CD4-positive, alpha-beta T cell treated with Interleukin-6 for 4 hours (primary cell): ENCODE data around the gene MICU1.
"Not testable (repeated sequence)": the region's sequence is repeated elsewhere in the genome, so short reads cannot be mapped to it uniquely, and the experiment has no call there.

Source experiments
- DNase-seq: peaks from one replicate; pipeline ENCODE4 v3.0.0-alpha.2; 2020; ENCODE audit warnings: mixed read lengths

The MICU1 gene

GRCh38 chr10:72503694-72504438, 122.0 kb downstream of the MICU1 start:
- DNase-seq: no peak

- no peak for DNase-seq
Measured at GRCh38 chr10:72503241-72503640, 122.6 kb downstream of the MICU1 start.

GRCh38 chr10:72502581-72502980, 123.3 kb downstream of the MICU1 start:
- no peak for DNase-seq

DNA sequence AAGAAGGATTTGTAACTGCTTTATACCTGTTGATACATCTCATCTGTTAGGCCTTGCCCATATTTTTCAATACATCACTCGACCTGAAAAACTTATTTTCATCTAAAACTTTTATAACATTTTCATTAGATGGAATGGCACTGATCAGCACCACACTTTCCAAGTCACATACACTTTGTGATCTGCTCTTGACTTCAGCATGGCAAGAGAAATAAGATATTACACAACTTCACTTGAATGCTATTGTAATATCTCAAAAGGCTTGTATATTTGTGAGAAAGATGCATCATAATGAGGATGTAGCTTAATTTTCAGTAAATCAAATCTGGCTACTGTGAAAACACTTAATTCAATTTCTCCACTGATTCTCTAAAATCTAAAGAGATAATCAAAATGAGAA, 126.2 kb downstream of the MICU1 start:
- no peak for DNase-seq

DNA sequence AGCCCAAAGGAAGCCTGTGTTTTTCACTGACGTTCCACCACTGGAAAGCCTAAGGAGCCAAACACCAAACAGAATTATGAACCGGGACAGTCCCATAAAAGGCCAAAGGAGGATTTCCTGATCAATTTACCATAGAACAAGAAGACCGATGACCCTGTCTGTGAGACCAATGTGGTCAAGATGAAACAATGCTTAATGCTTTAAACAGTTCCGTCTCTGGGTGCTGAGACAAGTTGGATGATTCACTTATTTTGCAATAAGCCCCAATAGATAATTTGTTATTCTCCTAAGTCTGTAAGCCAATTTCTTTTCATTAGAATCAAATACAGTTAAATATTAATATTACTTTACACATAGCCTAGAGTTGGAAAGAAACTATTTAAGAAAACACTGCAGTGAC, 134.9 kb downstream of the MICU1 start:
- no peak for DNase-seq

DNA sequence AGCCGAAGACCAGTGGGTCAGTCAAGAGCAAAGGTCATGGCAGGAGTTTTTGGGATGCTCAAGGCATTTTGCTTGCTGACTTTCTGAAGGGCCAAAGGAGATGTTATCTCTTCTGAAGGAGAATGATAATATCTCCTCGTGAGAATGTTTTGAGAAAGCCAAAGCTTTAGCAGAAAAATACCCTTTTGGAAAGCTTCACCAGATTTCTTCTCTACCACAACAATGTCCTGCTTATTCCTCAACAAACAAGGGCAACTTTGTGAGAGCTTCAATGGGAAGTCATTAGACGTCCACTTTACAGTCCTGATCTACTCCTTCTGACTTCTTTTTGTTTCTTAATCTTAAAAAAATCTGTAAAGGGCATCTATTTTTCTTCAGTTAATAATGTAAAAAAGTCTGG, 138.4 kb downstream of the MICU1 start:
- no peak for DNase-seq

- DNase-seq: no peak
Measured at GRCh38 chr10:72487116-72487515, 138.8 kb downstream of the MICU1 start.

DNA sequence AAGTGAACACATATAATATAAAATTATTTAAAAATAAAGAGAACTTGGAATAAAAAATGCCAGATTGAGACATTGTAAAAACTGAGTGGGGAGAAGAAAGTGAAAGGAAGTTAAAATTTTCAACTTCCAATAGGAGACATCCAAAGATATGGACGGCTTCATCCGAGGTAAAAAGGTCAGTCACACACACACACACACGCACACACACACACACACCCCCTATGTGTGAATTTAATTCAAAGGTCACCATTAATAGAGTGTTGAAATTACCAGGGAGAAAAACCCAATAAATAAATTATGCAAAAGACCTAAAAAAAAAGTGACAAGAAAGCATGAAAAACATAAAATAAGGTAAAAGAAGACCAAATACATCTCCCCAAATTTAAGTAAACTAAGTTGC, 140.2 kb downstream of the MICU1 start:
- no peak for DNase-seq

DNA sequence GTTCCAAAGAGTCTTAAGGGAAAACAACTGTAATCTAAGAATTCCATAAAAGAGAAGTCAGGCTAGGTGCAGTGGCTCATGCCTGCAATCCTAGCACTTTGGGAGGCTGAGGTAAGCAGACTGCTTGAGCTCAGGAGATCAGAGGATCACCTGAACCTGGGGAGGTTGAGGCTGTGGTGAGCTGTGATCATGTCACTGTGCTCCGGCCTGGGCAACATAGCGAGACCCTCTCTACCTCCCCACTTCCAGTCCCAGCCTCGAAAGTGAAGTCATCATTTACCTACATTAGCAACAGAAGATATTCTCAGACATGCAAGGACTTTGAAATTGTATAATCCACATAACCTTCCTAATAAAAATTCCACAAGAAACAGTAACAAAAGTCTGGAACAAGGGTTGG, 141.4 kb downstream of the MICU1 start:
- no peak for DNase-seq

GRCh38 chr10:72483471-72483870, 142.4 kb downstream of the MICU1 start:
- DNase-seq: no peak

DNA sequence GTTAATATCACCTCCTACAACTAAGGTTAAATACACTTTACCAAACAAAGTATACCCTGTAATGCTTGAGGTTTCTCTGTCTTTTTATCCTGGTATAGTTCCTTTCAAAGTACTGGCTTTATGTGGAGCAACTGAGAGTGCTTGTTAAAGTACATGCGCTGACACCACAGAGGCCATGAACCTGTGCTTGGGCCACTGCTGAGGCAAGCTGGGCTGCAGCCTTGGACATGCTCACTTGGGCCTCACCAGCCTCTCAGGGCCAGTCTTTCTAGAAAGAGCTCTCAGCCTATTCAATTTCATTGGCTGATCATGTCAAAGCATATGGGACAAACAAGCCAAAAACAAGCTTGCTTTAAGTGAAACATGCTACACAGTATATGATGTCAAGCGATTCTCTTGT, 145.0 kb downstream of the MICU1 start:
- no peak for DNase-seq

- no peak for DNase-seq
Measured at GRCh38 chr10:72477463-72477862, 148.4 kb downstream of the MICU1 start.

GRCh38 chr10:72472306-72472705, 153.6 kb downstream of the MICU1 start:
- no peak for DNase-seq

DNA sequence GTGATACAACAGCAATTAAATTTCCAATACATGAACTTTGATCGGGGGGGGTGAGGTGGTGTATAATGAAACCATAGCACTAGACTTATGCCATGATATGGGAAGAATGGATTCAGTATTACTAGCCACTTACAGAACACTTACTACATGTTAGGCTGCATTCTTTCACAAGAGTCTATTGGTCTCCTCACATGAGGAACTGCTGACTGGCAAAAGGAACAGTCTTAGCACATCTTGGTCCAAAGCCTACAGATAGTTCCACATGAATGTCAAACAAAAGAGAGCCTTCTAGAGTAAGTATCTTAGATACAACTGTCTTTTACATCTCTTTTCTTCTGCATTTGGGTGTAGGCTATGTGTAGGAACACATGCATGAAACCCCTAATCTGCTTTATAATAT, 155.2 kb downstream of the MICU1 start:
- DNase-seq: no peak

DNA sequence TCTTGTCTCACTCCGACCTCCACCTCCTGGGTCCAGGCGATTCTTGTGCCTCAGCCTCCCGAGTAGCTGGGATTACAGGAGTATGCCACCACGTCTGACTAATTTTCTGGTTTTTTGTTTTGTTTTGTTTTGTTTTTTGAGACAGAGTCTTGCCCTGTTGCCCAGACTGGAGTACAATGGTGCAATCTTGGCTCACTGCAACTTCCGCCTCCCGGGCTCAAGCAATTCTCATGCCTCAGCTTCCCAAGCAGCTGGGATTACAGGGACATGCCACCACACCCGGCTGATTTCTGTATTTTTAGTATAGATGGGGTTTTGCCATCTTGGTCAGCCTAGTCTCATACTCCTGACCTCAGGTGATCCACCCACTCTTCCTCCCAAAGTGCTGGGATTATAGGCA, 158.8 kb downstream of the MICU1 start:
- not testable (repeated sequence) for DNase-seq

DNA sequence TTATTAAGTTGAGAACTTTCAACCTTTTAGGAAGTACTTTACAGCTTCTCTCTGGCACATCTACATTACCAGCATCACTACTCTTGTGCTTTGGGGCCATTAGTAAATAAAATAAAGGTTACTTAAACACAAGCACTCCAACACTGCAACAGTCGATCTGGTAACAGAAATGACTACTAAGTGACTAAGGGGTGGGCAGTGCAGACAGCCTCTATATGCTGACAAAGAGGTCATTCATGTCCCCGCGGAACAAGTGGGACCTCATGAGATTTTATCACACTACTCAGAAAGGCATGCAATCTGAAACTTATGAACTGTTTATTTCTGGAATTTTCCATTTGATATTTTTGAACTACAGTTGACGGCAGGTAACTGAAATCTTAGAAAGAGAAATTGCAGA, 159.9 kb downstream of the MICU1 start:
- no peak for DNase-seq

- DNase-seq: no peak
Measured at GRCh38 chr10:72464438-72464837, 161.4 kb downstream of the MICU1 start.

DNA sequence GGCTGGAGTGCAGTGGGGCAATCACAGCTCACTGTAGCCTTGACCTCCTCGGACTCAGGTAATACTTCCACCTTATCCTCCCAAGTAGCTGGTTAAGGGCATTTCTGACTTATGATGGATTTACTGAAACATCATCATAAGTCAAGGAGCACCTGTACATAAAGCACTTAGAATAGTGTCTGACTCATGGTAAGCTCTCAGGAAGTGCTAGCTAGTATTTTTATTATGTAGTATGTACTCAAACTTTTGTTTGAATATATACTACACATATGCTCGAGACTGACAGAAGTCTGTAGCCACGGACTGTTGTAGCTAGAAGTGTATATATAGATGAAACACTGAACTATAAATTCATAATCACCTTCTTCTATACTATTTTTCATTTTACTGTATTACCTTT, 163.6 kb downstream of the MICU1 start:
- DNase-seq: no peak

GRCh38 chr10:72461085-72461484, 164.8 kb downstream of the MICU1 start:
- DNase-seq: no peak

- no peak for DNase-seq
Measured at GRCh38 chr10:72460284-72460876, 165.5 kb downstream of the MICU1 start.

DNA sequence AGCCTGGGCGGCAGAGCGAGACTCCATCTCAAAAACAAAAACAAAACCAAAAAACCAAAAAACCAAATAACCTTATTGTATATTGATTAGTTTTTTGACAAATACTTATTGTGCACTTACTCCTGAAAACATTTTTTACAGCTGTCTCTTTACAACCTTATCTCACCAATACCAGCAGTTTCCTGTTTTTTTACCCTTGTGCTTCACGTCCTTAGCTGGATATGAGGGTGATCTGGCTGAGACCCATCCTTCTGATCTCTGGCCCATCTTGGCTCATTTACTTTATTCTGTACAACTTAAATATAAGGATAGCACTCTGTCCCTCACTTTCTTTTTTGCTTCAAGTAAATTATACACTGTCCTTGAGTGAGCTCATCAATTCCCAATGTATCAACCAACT, 166.6 kb downstream of the MICU1 start:
- DNase-seq: no peak

DNA sequence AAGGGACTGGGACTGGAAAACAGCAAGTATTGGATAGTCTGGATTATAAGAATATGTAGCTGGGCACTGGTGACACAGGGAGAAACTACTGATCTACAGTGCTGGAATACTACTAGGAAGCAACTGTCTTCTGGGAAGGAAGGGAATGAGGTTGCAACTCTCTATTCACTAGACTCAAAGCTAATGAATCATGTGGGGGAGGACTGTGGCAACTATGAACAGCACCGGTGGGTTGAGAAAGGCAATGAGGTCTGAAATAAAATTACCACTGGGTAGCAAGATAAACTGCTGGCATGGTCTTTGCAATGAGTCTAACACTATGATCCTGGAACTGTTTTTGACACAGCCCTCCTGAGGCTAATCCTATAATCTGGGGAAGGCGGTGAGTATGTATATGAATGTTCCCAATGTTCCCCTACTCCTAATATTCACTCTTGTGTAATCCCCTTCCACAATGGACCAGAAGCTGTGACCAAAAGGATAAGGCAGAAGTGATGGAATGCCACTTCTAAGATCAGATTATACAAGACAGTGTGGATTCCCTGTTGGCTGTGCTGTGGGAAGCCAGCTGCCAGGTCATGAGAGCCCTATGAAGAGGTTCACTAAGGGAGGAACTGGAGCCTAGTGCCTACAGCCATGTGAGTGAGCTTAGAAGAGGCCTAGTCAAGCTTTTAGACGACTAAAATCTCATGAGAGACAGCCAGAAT, 169.8 kb downstream of the MICU1 start:
- DNase-seq: no peak

DNA sequence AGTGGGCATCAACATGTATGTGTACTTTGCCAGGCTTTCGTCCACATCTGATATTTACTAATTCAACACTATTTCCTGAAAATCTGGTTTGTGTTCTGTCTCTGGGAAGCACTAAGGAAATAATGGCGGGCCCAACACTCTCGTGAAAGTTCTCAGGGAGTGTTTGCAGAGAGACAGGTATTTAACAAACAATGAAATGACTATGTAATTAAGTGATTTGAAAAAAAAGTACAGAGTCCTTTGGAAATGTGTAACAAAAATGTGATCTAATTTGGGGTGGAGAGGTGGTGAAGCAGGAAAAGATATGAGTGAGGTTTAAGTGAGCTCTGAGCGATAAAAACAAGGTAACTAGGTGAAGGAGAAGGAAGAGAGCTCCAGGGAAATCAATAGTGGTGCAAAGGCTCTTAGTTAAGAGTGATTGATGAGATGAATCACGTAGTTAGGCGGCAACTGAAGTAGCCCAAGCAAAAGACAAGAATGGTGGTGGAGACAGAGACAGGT, 175.9 kb downstream of the MICU1 start:
- no peak for DNase-seq

DNA sequence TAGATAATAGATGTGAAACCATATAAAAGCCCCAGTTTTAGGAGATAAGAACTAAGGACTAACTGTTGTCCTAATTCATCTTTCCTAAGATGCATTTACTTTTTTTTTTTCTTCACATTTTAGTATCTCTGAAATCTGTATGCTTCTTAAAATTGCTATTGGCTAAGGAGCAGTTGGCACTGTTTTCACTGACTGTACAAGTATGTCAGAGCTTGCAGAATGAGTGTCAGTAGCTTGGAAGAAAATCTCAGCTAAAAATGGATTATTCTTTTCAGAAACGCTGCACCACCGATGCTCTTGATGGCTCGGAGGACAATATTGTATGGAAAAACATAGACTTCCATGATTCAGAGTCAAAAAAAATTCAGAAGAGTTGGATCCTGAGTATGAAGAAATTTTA, 180.0 kb downstream of the MICU1 start:
- no peak for DNase-seq
